GM23338 (cell line): ENCODE measurements around the gene CRYL1.

Source experiments
- CREB1 ChIP-seq: fragments of 250-450 bp; sonication (Bioruptor Pico); IDR thresholded peaks from 2 replicates; pipeline ENCODE4 v1.5.0; 2020; ENCODE audit warnings: low read depth, mild to moderate bottlenecking, moderate library complexity
- EZH2 ChIP-seq: fragments of 200-600 bp; sonication (generic); IDR thresholded peaks from one replicate; pipeline ENCODE4 v1.8.0; 2017; ENCODE audit warnings: antibody characterized with exemption, mild to moderate bottlenecking, low read depth; ENCODE audit not compliant: unreplicated experiment
- EZH2phosphoT487 ChIP-seq: fragments of 200-600 bp; sonication (generic); IDR thresholded peaks from one replicate; pipeline ENCODE4 v1.8.1; 2018; ENCODE audit warnings: antibody characterized with exemption; ENCODE audit not compliant: unreplicated experiment
- JUNB ChIP-seq: IDR thresholded peaks from one replicate; pipeline ENCODE4 v1.6.1; 2016; ENCODE audit warnings: antibody characterized with exemption; ENCODE audit not compliant: unreplicated experiment
- NANOG ChIP-seq: IDR thresholded peaks from 2 replicates; pipeline ENCODE4 v1.6.1; 2016; ENCODE audit warnings: antibody characterized with exemption, borderline replicate concordance
- POLR2AphosphoS5 ChIP-seq: IDR thresholded peaks from 2 replicates; pipeline ENCODE4 v1.6.1; 2016; ENCODE audit warnings: antibody characterized with exemption, low read depth
- STAT1 ChIP-seq: IDR thresholded peaks from one replicate; pipeline ENCODE4 v1.6.1; 2016; ENCODE audit warnings: antibody characterized with exemption; ENCODE audit not compliant: unreplicated experiment
- ZNF114 ChIP-seq: fragments of 250-450 bp; sonication (Bioruptor Pico); IDR thresholded peaks from 2 replicates; pipeline ENCODE4 v1.5.0; 2020; ENCODE audit warnings: mild to moderate bottlenecking, moderate library complexity
- ZNF331 ChIP-seq: fragments of 250-450 bp; sonication (Bioruptor Pico); IDR thresholded peaks from 2 replicates; pipeline ENCODE4 v1.5.0; 2020; ENCODE audit warnings: low read depth, mild to moderate bottlenecking, moderate library complexity
- TF ChIP-seq, protein P1 (sequence below), 2 experiments: fragments of 200-600 bp in 1 of 2; sonication (generic) in 1 of 2; conservative IDR thresholded peaks; 2 replicates each; pipeline versions ENCODE4 v1.5.1 to v1.6.1; 2016 to 2017; ENCODE audit warnings: antibody characterized with exemption in 2 of 2, low read depth in 2 of 2, mild to moderate bottlenecking in 2 of 2, moderate library complexity in 1 of 2
- TF ChIP-seq, protein P2 (sequence below): IDR thresholded peaks from one replicate; pipeline ENCODE4 v1.6.1; 2018; ENCODE audit warnings: antibody characterized with exemption; ENCODE audit not compliant: unreplicated experiment
- TF ChIP-seq, protein P3 (sequence below): IDR thresholded peaks from 2 replicates; pipeline ENCODE4 v1.6.1; 2016; ENCODE audit warnings: antibody characterized with exemption
- TF ChIP-seq, protein P4 (sequence below): fragments of 250-450 bp; sonication (Bioruptor Pico); IDR thresholded peaks from 2 replicates; pipeline ENCODE4 v1.5.0; 2020; ENCODE audit warnings: mild to moderate bottlenecking, moderate library complexity

DNA sequence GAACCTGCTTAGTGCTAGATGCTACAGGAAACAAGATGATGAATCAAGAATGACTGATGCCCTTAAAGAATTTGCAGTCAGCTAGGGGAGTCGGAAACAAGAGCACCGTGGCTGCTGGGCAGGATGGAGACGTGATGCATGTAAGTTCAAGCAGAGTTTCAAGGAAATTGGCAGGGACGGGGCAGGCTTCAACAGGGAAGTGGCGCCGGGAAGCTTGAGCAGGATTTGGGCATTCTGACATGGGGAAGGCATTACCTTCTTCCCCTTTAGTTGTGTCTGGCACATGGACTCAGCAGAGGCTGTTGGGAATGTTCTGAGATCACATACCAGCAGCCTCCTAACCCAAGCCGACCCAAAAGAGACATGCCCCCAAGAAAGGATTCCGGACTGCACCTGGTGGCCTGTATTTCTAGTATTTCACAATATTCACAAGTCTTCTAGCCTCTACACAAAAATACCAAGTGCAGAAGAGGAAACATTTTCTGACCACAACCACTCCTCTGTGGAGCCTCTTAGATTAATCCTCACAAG lies 138.2 kb downstream of the CRYL1 start:
- TF ChIP-seq, protein P1, sequence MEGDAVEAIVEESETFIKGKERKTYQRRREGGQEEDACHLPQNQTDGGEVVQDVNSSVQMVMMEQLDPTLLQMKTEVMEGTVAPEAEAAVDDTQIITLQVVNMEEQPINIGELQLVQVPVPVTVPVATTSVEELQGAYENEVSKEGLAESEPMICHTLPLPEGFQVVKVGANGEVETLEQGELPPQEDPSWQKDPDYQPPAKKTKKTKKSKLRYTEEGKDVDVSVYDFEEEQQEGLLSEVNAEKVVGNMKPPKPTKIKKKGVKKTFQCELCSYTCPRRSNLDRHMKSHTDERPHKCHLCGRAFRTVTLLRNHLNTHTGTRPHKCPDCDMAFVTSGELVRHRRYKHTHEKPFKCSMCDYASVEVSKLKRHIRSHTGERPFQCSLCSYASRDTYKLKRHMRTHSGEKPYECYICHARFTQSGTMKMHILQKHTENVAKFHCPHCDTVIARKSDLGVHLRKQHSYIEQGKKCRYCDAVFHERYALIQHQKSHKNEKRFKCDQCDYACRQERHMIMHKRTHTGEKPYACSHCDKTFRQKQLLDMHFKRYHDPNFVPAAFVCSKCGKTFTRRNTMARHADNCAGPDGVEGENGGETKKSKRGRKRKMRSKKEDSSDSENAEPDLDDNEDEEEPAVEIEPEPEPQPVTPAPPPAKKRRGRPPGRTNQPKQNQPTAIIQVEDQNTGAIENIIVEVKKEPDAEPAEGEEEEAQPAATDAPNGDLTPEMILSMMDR (conservative IDR thresholded peaks at IDR 0.05; ENCODE audit: low read depth in 2 of 2), result no peak
- TF ChIP-seq EZH2phosphoT487, result no peak
- no peak for TF ChIP-seq ZNF114 (CRISPR knock-in tag)
- no peak for TF ChIP-seq CREB1 (CRISPR knock-in tag)
- no peak for TF ChIP-seq EZH2
- no peak for TF ChIP-seq POLR2AphosphoS5
- TF ChIP-seq, protein P2, sequence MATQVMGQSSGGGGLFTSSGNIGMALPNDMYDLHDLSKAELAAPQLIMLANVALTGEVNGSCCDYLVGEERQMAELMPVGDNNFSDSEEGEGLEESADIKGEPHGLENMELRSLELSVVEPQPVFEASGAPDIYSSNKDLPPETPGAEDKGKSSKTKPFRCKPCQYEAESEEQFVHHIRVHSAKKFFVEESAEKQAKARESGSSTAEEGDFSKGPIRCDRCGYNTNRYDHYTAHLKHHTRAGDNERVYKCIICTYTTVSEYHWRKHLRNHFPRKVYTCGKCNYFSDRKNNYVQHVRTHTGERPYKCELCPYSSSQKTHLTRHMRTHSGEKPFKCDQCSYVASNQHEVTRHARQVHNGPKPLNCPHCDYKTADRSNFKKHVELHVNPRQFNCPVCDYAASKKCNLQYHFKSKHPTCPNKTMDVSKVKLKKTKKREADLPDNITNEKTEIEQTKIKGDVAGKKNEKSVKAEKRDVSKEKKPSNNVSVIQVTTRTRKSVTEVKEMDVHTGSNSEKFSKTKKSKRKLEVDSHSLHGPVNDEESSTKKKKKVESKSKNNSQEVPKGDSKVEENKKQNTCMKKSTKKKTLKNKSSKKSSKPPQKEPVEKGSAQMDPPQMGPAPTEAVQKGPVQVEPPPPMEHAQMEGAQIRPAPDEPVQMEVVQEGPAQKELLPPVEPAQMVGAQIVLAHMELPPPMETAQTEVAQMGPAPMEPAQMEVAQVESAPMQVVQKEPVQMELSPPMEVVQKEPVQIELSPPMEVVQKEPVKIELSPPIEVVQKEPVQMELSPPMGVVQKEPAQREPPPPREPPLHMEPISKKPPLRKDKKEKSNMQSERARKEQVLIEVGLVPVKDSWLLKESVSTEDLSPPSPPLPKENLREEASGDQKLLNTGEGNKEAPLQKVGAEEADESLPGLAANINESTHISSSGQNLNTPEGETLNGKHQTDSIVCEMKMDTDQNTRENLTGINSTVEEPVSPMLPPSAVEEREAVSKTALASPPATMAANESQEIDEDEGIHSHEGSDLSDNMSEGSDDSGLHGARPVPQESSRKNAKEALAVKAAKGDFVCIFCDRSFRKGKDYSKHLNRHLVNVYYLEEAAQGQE, result no peak
- TF ChIP-seq, protein P3, sequence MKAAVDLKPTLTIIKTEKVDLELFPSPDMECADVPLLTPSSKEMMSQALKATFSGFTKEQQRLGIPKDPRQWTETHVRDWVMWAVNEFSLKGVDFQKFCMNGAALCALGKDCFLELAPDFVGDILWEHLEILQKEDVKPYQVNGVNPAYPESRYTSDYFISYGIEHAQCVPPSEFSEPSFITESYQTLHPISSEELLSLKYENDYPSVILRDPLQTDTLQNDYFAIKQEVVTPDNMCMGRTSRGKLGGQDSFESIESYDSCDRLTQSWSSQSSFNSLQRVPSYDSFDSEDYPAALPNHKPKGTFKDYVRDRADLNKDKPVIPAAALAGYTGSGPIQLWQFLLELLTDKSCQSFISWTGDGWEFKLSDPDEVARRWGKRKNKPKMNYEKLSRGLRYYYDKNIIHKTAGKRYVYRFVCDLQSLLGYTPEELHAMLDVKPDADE, result no peak
- TF ChIP-seq ZNF331, result no peak
- TF ChIP-seq JUNB, result no peak
- no peak for TF ChIP-seq STAT1
- TF ChIP-seq NANOG, result no peak
- TF ChIP-seq, protein P4, sequence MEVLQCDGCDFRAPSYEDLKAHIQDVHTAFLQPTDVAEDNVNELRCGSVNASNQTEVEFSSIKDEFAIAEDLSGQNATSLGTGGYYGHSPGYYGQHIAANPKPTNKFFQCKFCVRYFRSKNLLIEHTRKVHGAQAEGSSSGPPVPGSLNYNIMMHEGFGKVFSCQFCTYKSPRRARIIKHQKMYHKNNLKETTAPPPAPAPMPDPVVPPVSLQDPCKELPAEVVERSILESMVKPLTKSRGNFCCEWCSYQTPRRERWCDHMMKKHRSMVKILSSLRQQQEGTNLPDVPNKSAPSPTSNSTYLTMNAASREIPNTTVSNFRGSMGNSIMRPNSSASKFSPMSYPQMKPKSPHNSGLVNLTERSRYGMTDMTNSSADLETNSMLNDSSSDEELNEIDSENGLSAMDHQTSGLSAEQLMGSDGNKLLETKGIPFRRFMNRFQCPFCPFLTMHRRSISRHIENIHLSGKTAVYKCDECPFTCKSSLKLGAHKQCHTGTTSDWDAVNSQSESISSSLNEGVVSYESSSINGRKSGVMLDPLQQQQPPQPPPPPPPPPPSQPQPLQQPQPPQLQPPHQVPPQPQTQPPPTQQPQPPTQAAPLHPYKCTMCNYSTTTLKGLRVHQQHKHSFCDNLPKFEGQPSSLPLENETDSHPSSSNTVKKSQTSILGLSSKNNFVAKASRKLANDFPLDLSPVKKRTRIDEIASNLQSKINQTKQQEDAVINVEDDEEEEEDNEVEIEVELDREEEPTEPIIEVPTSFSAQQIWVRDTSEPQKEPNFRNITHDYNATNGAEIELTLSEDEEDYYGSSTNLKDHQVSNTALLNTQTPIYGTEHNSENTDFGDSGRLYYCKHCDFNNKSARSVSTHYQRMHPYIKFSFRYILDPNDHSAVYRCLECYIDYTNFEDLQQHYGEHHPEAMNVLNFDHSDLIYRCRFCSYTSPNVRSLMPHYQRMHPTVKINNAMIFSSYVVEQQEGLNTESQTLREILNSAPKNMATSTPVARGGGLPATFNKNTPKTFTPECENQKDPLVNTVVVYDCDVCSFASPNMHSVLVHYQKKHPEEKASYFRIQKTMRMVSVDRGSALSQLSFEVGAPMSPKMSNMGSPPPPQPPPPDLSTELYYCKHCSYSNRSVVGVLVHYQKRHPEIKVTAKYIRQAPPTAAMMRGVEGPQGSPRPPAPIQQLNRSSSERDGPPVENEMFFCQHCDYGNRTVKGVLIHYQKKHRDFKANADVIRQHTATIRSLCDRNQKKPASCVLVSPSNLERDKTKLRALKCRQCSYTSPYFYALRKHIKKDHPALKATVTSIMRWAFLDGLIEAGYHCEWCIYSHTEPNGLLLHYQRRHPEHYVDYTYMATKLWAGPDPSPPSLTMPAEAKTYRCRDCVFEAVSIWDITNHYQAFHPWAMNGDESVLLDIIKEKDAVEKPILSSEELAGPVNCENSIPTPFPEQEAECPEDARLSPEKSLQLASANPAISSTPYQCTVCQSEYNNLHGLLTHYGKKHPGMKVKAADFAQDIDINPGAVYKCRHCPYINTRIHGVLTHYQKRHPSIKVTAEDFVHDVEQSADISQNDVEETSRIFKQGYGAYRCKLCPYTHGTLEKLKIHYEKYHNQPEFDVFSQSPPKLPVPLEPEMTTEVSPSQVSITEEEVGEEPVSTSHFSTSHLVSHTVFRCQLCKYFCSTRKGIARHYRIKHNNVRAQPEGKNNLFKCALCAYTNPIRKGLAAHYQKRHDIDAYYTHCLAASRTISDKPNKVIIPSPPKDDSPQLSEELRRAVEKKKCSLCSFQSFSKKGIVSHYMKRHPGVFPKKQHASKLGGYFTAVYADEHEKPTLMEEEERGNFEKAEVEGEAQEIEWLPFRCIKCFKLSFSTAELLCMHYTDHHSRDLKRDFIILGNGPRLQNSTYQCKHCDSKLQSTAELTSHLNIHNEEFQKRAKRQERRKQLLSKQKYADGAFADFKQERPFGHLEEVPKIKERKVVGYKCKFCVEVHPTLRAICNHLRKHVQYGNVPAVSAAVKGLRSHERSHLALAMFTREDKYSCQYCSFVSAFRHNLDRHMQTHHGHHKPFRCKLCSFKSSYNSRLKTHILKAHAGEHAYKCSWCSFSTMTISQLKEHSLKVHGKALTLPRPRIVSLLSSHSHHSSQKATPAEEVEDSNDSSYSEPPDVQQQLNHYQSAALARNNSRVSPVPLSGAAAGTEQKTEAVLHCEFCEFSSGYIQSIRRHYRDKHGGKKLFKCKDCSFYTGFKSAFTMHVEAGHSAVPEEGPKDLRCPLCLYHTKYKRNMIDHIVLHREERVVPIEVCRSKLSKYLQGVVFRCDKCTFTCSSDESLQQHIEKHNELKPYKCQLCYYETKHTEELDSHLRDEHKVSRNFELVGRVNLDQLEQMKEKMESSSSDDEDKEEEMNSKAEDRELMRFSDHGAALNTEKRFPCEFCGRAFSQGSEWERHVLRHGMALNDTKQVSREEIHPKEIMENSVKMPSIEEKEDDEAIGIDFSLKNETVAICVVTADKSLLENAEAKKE (CRISPR knock-in tag), result no peak
